Retinal pigment epithelial cell (primary cell): ENCODE results near the gene SULT2B1.
A peak's percentile ranks its signal among the peaks of the same experiment; 100 is the strongest.

Experiments
- DNase-seq: peaks from one replicate; pipeline ENCODE4 v3.0.0-alpha.2; 2010; ENCODE audit warnings: low read depth
- H3K4me3 ChIP-seq: 2 replicates; pipeline ENCODE4 v1.5.1; 2011; ENCODE audit warnings: mild to moderate bottlenecking, low read length, control low read depth, moderate library complexity
- CTCF ChIP-seq: conservative IDR thresholded peaks from 2 replicates; pipeline ENCODE4 v1.5.1; 2011; ENCODE audit warnings: low read depth, low read length, control low read depth, inconsistent platforms

The SULT2B1 gene

DNA sequence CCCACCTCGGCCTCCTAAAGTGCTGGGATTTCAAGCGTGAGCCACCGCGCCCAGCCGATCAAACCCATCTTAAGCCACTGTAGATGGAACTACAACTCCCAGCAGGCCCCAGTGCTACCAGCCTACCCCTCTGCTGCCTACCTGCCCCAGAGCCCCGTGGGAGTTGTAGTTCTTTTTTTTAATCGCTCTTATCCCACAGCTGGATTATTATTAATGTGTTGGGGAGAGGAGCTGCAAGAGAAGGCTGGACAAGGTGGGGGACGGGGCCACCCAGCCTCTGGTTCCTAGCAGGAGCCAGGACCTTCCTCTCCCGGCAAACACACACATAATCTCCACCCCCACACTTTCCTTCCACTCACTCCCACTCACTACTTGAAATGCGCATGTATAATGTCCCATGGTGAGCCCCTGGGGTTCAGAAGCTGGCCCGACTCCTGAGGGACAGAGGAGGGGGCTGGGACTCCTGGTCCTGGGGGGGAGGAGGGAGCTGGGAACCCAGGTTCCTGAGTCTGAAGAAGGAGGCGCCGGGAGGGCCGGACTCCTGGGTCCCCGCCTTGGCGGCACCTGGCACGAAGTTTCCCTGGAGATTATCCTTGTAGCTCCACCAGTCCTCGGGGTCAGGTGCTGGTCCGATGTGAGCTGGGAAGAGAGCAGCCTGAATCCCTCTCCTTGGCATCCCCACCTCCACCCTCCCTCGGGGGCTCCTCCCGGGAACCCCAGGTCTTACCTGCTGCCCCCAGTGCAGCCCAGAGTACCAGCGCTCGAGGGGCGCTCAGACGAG, 93.1 kb downstream of the SULT2B1 start:
- TF ChIP-seq CTCF = no peak
- peak overlapping the region; percentile 51 for H3K4me3 ChIP-seq
- peak; percentile 77 for DNase-seq

DNA sequence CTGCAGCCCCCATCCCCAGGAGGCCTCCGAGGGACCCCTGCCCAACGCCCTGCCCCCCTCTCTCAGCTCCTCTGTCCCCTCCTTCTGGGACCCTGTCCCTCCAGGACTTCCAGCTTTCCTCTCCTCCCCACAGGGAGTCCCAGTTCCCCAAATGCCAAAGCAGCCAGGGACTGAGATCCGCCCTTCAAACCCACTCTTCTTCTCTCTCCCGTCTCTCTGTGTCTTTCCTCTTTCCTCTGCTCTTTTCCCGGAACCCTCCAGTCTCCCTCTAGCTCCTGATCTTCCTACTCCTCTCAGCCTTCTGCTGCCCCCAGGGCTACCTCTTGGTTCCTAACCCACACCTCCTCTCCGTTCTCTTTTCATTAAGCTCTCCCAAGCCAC, 93.6 kb downstream of the SULT2B1 start:
- DNase-seq = no peak
- peak overlapping the region; percentile 51 for H3K4me3 ChIP-seq
- TF ChIP-seq CTCF = no peak

GRCh38 chr19:48646001-48646721, 94.2 kb downstream of the SULT2B1 start, which contains the start of gene CA11:
TSS of gene CA11 (minus strand) at chr19:48646187. CDS start at chr19:48645632, 555 bp downstream.
- peak within 1 kb of the TSS; percentile 51 for H3K4me3 ChIP-seq
- DNase-seq = no peak
- TF ChIP-seq CTCF = peak; percentile 82

DNA sequence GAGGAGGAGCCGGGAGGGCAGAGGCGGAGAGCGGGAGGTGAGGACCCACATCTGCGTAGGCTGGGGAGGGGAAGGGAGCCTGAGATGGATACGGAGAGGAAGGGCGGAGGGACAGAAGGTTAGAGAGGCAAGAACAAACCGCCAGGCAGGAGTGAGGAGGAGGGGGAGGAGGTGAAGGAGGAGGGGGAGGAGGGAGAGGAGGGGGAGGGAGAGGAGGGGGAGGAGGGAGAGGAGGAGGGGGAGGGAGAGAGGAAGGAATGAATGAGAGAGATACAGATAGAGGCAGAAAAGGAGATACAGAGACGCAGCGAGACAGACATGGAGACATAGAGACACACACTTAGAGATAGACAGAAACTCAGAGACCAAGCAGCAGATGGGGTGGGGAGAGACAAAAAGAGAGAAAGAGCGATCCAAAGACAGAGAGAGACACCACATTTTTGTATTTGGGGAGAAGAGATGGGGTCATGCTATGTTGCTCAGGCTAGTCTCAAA, 94.8 kb downstream of the SULT2B1 start:
- no peak for DNase-seq
- TF ChIP-seq CTCF = no peak
- H3K4me3 ChIP-seq = no peak overlapping the region

GRCh38 chr19:48648134-48648533, 96.2 kb downstream of the SULT2B1 start:
- DNase-seq = no peak
- no peak overlapping the region for H3K4me3 ChIP-seq
- no peak for TF ChIP-seq CTCF
